HG02623 (cell line): ENCODE results near the gene FBXO38.
A peak's percentile ranks its signal among the peaks of the same experiment; 100 is the strongest.

Source experiments
- ATAC-seq: cut with Tn5 transposase; IDR thresholded peaks from one replicate; pipeline ENCODE4 v1.9.1; 2021; ENCODE audit warnings: moderate library complexity; ENCODE audit not compliant: unreplicated experiment

Gene FBXO38

DNA sequence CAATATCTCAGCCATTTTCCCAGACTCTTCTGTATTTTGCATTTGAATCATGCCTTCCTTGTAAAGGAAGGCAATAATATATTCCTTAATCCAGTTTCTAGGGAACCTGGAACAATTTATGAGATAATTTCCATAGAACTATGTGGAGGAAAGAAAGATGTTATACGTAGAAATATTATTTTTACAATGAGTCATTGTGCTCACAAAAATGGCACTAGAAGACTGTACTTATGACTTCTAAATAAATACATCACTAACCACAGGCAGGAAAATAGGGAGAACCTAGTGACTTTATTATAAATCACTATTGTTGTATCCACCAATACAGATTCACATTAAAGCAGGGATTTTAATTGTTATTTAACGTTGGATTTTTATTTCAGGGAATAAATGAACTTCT, 87.6 kb downstream of the FBXO38 start:
- ATAC-seq = no peak

DNA sequence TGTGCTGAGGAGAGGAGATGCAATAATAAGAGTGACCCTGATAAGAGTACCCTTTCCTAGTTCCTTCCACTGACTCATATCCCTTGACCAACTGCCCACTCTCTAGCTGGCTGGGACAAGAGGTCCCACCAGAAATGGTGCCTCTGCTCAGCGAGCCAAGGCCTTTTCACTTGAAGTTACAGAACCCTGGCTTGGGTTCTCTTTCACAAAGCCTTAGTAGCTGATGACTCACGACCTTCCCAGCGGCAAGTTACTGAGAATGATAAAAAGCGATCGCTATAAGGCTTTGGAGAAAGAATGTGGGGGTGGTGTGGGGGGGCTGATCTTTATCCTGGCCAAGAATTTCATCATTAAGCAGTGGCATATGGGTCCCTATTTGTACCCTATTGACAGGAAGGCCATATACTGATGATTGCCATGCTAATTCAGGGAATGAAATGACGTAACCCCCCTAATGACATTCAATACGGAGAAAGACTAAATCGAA, 90.3 kb downstream of the FBXO38 start:
- no peak for ATAC-seq

GRCh38 chr5:148476302-148476701, 92.5 kb downstream of the FBXO38 start:
- ATAC-seq = no peak

GRCh38 chr5:148477429-148477828, 93.7 kb downstream of the FBXO38 start:
- ATAC-seq = no peak

GRCh38 chr5:148482196-148482595, 98.4 kb downstream of the FBXO38 start:
- ATAC-seq = no peak

DNA sequence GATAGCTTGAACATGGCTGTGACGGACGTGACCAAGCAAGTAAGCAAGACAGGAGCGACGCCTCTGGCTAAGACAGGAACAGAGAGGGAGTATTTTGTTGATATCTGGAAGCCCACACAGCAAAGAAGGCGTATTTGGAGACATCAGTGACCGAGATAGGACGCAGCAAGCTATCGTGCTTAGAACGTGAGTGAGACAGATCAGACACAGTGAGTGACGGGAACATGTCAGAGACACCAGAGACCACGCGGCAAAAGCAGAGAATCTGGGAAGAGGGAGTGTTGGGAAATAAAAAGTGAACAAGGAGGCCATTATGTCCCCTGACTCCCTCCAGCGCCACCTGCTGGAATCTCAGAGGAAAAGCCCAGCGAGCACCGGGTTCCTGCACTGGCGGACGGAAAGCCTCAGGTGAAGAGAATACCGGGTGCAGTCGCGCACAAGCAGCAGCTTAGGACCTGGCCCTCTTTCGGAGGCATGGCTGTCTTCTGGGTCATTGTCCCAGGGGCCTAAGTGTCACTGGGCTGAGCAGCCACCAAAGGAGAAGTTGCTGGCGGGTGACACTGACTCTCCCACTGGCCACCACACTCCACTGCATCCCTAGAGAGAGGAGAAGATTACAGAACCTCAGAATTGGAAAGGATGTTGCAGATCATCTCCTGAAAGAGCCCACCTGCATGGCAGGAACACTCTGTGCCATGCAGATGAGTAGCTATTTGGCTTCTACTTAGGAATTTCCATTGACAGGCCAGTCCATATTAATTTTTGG, 99.1 kb downstream of the FBXO38 start:
- ATAC-seq = peak; percentile 82

GRCh38 chr5:148483750-148484149, 100.0 kb downstream of the FBXO38 start:
- ATAC-seq = no peak

- ATAC-seq = no peak
Observed at GRCh38 chr5:148484651-148485050, 100.9 kb downstream of the FBXO38 start.

- ATAC-seq = no peak
Observed at GRCh38 chr5:148486456-148486855, 102.7 kb downstream of the FBXO38 start.

DNA sequence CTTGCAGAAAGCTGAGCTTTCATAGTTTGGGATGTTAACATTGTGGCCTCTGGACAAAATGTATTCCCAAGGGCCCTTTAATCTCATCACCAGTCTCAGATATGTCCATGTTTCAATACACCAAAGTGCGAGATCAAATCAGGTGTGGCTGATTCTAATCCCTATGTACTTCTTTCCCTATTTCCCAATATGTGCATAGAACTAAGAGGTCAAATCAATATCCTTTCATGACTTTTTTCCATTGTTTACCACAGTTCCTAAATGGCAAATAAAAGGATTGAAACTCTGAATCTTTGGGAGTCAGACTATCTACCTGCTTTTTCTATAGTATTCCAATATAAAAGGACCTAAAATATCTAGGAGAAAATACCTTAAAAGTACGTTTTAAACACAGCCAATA, 105.0 kb downstream of the FBXO38 start:
- no peak for ATAC-seq

DNA sequence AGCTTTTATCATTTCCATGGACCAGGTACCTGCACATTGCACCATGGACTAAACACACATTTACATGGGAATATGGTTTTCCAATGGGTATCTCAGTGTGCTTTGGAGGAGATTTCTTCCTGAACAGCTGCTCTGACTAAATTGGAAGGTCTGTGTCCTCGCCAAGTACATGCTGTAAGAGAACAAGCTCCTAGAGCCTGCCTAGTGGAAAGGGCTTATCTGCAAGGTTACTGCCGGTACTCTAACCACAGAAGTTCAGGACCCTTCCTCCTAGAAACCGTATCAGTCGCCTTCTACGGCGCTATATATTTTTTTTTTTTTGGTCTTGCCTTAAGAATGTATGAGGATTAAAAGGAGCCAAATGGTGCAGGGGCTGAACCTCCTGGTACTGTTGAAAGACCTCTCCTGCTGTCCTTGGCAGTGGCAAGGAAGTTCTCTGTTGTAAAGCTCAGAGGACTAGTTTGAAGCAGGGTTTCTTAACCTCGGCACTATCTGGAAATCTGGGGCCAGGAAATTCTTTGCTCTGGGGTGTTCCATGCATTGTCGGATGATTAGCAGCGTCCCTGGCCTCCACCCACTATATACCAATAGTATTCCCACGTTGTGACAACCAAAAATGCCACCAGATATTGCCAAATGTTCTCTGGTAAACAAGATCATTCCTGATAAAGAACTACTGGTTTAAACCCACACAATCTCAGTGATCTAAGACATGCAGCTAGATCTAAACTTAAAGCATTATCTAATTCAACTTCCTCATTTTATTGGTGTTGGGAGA, 107.4 kb downstream of the FBXO38 start:
- ATAC-seq = no peak

GRCh38 chr5:148491793-148492184, 108.0 kb downstream of the FBXO38 start:
- ATAC-seq = no peak

- no peak for ATAC-seq
Observed at GRCh38 chr5:148492351-148492750, 108.6 kb downstream of the FBXO38 start.
